HCT116 (cell line): ENCODE results near the gene SERPIND1. TPM values are rescaled to one million over a fixed set of nuclear protein-coding genes. Genes with fewer than 3 reads are reported as not detected.
A peak's percentile ranks its signal among the peaks of the same experiment; 100 is the strongest.

Experiments
- ATAC-seq: fragments of 200-7000 bp; cut with Tn5 transposase; 2 replicates; pipeline ENCODE4 v1.9.1; 2020; ENCODE audit warnings: mild to moderate bottlenecking, moderate library complexity
- BruUV-seq: library from RNA; stranded (reverse); fragments of 400-500 nt; replicated peaks from 2 replicates; lab custom pipeline; 2021; lab: Mats Ljungman, UMichigan
- CTCF ChIA-PET: fragments of 300-600 bp; sonication (Branson Sonifier 250); formaldehyde crosslinking; loops from one replicate; lab custom pipeline; 2021; ENCODE audit warnings: antibody characterized with exemption; lab: Charles Lee
- POLR2A ChIA-PET: fragments of 300-600, 350-600 bp; sonication (Branson Sonifier 250); formaldehyde crosslinking; loops from one replicate; lab custom pipeline; 2021; ENCODE audit warnings: antibody characterized with exemption; lab: Charles Lee
- RAD21 ChIA-PET, 2 experiments: fragments of 300-600 bp; sonication (Branson Sonifier 250); formaldehyde crosslinking; loops; one replicate each; lab custom pipeline; 2023; ENCODE audit warnings: low total read pairs in 2 of 2; ENCODE audit not compliant: uncharacterized antibody in 2 of 2, unreplicated experiment in 2 of 2, low non-redundant PET in 1 of 2; lab: Charles Lee
- DNase-seq: peaks from one replicate; pipeline ENCODE4 v3.0.0-alpha.2; 2010; ENCODE audit warnings: low read depth, low spot score
- H2AFZ ChIP-seq: fragments of 200-600 bp; shearing (Covaris generic), sonication (generic); 2 replicates; pipeline ENCODE4 v1.6.1; 2017; ENCODE audit warnings: low read depth, mixed run types, mixed read lengths, antibody characterized with exemption, low read length; ENCODE audit not compliant: poor library complexity, severe bottlenecking
- H3K27ac ChIP-seq: 2 replicates; pipeline ENCODE4 v1.5.1; 2012; ENCODE audit warnings: low read depth, low read length
- H3K27me3 ChIP-seq: fragments of 200-600 bp; sonication (generic); 2 replicates; pipeline ENCODE4 v1.6.1; 2016; ENCODE audit warnings: mixed run types, low read length, mixed read lengths; ENCODE audit not compliant: insufficient read depth
- H3K36me3 ChIP-seq, 2 experiments: fragments of 200-500 bp in 1 of 2; fragments of 200-600 bp in 1 of 2; sonication (Bioruptor generic) in 1 of 2; sonication (generic) in 1 of 2; 2 replicates each; pipeline versions ENCODE4 v1.5.1 to v1.6.1; 2014 to 2016; ENCODE audit warnings: low read length in 2 of 2, inconsistent platforms in 1 of 2, mixed read lengths in 1 of 2, mixed run types in 1 of 2; ENCODE audit not compliant: insufficient read depth in 2 of 2, control insufficient read depth in 1 of 2
- H3K4me1 ChIP-seq, 2 experiments: fragments of 200-600 bp in 1 of 2; sonication (generic) in 1 of 2; 2 replicates each; pipeline versions ENCODE4 v1.5.1 to v1.6.1; 2012 to 2017; ENCODE audit warnings: low read length in 2 of 2, inconsistent platforms in 1 of 2, mild to moderate bottlenecking in 1 of 2, mixed read lengths in 1 of 2, mixed run types in 1 of 2, moderate library complexity in 1 of 2; ENCODE audit not compliant: insufficient read depth in 2 of 2, control insufficient read depth in 1 of 2
- H3K4me2 ChIP-seq: fragments of 200-600 bp; sonication (generic); 2 replicates; pipeline ENCODE4 v1.6.1; 2017; ENCODE audit warnings: mixed run types, low read length, mixed read lengths
- H3K4me3 ChIP-seq, 2 experiments: fragments of 200-600 bp in 1 of 2; sonication (generic) in 1 of 2; replicated peaks in 1 of 2; 2 replicates each; pipeline ENCODE4 v1.5.1; 2011 to 2016; ENCODE audit warnings: low read length in 2 of 2, control low read depth in 1 of 2, low read depth in 1 of 2, mild to moderate bottlenecking in 1 of 2, mixed read lengths in 1 of 2, mixed run types in 1 of 2
- H3K79me2 ChIP-seq: fragments of 200-600 bp; sonication (generic); 2 replicates; pipeline ENCODE4 v1.6.1; 2017; ENCODE audit warnings: mild to moderate bottlenecking, mixed run types, low read length, moderate library complexity, mixed read lengths; ENCODE audit not compliant: insufficient read depth
- H3K9ac ChIP-seq: fragments of 200-600 bp; sonication (generic); 2 replicates; pipeline ENCODE4 v1.6.1; 2016; ENCODE audit warnings: low read length, mixed read lengths
- H3K9me2 ChIP-seq: fragments of 200-600 bp; sonication (generic), shearing (Covaris generic); 2 replicates; pipeline ENCODE4 v1.6.1; 2017; ENCODE audit warnings: mixed run types, mild to moderate bottlenecking, moderate library complexity; ENCODE audit not compliant: insufficient read depth
- H3K9me3 ChIP-seq, 2 experiments: fragments of 200-500 bp in 1 of 2; fragments of 200-600 bp in 1 of 2; sonication (Bioruptor generic) in 1 of 2; sonication (generic) in 1 of 2; 2 replicates each; pipeline ENCODE4 v1.6.1; 2014 to 2017; ENCODE audit warnings: low read length in 2 of 2, mixed read lengths in 2 of 2, inconsistent platforms in 1 of 2, low read depth in 1 of 2, mild to moderate bottlenecking in 1 of 2, mixed run types in 1 of 2, moderate library complexity in 1 of 2; ENCODE audit not compliant: control insufficient read depth in 1 of 2, insufficient read depth in 1 of 2
- H4K20me1 ChIP-seq: fragments of 200-600 bp; sonication (generic), shearing (Covaris generic); 2 replicates; pipeline ENCODE4 v1.6.1; 2017; ENCODE audit warnings: mixed run types, mild to moderate bottlenecking, moderate library complexity; ENCODE audit not compliant: insufficient read depth
- ATF3 ChIP-seq: IDR thresholded peaks from 2 replicates; pipeline ENCODE4 v1.6.1; 2012
- CEBPB ChIP-seq: IDR thresholded peaks from 2 replicates; pipeline ENCODE4 v1.6.1; 2012; ENCODE audit warnings: low read depth
- EGR1 ChIP-seq: IDR thresholded peaks from 2 replicates; pipeline ENCODE4 v1.6.1; 2012; ENCODE audit warnings: low read depth
- EZH2phosphoT487 ChIP-seq: fragments of 200-600 bp; IDR thresholded peaks from 2 replicates; pipeline ENCODE4 v1.6.1; 2018; ENCODE audit warnings: antibody characterized with exemption, borderline replicate concordance
- FOSL1 ChIP-seq: IDR thresholded peaks from 2 replicates; pipeline ENCODE4 v1.6.1; 2012; ENCODE audit warnings: low read depth
- JUND ChIP-seq: IDR thresholded peaks from 2 replicates; pipeline ENCODE4 v1.6.1; 2012
- POLR2AphosphoS5 ChIP-seq: IDR thresholded peaks from 2 replicates; pipeline ENCODE4 v1.6.1; 2011; ENCODE audit warnings: mild to moderate bottlenecking, low read depth, low read length, moderate library complexity
- SIN3A ChIP-seq: IDR thresholded peaks from 2 replicates; pipeline ENCODE4 v1.6.1; 2012; ENCODE audit warnings: low read depth
- SP1 ChIP-seq: IDR thresholded peaks from 2 replicates; pipeline ENCODE4 v1.6.1; 2012; ENCODE audit warnings: low read depth
- SRF ChIP-seq: IDR thresholded peaks from 2 replicates; pipeline ENCODE4 v1.6.1; 2012; ENCODE audit warnings: low read depth
- ZNF274 ChIP-seq: fragments of 200-500 bp; sonication (Bioruptor generic); IDR thresholded peaks from 2 replicates; pipeline ENCODE4 v1.6.1; 2014; ENCODE audit warnings: mild to moderate bottlenecking, low read depth, low read length, inconsistent platforms
- intact Hi-C: fragments of 100-400 bp; cut with micrococcal nuclease; formaldehyde crosslinking; loops from 2 replicates; pipeline ENCODE4 v1.10.0; 2022
- total RNA-seq: library from RNA; stranded (reverse); gene quantifications from one replicate; pipeline ENCODE4 v1.2.1, GENCODE V29; 2021; ENCODE audit not compliant: unreplicated experiment
- TF ChIP-seq, protein P1 (sequence below), 3 experiments: fragments of 200-600 bp in 1 of 3; sonication (generic) in 1 of 3; IDR thresholded peaks in 2 of 3; conservative IDR thresholded peaks in 1 of 3; 2 replicates each; pipeline ENCODE4 v1.5.1; 2012 to 2017; ENCODE audit warnings: low read depth in 2 of 3, low read length in 2 of 3, antibody characterized with exemption in 1 of 3, borderline replicate concordance in 1 of 3, control low read depth in 1 of 3, mild to moderate bottlenecking in 1 of 3, mixed read lengths in 1 of 3, mixed run types in 1 of 3, moderate library complexity in 1 of 3; ENCODE audit not compliant: insufficient read depth in 1 of 3

The SERPIND1 gene
- total RNA-seq, 1 experiment from 2014 or later: 0.25 TPM

GRCh38 chr22:20771918-20772625, 1.8 kb upstream of the SERPIND1 start:
- TF ChIP-seq, protein P1, sequence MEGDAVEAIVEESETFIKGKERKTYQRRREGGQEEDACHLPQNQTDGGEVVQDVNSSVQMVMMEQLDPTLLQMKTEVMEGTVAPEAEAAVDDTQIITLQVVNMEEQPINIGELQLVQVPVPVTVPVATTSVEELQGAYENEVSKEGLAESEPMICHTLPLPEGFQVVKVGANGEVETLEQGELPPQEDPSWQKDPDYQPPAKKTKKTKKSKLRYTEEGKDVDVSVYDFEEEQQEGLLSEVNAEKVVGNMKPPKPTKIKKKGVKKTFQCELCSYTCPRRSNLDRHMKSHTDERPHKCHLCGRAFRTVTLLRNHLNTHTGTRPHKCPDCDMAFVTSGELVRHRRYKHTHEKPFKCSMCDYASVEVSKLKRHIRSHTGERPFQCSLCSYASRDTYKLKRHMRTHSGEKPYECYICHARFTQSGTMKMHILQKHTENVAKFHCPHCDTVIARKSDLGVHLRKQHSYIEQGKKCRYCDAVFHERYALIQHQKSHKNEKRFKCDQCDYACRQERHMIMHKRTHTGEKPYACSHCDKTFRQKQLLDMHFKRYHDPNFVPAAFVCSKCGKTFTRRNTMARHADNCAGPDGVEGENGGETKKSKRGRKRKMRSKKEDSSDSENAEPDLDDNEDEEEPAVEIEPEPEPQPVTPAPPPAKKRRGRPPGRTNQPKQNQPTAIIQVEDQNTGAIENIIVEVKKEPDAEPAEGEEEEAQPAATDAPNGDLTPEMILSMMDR (IDR thresholded peaks at IDR 0.05 in 2 of 3, conservative IDR thresholded peaks at IDR 0.05 in 1 of 3; ENCODE audit: borderline replicate concordance in 1 of 3, insufficient read depth in 1 of 3, low read depth in 2 of 3, low read length in 2 of 3): peak in 2 of 3 experiments; percentile 34 to 45; a peak in 3 of 6 replicates
- TF ChIP-seq SP1: no peak
- no peak overlapping the region for H3K4me2 ChIP-seq
- no peaks in the 10 kb centered on the region for H3K79me2 ChIP-seq
- H3K4me1 ChIP-seq: no peaks in the 10 kb centered on the region; a peak in 1 of 4 replicates
- H3K9me3 ChIP-seq: no peaks in the 10 kb centered on the region
- no peaks in the 10 kb centered on the region for H3K9me2 ChIP-seq
- H2AFZ ChIP-seq: no peak overlapping the region
- ATAC-seq: peak; percentile 85
- ChIA-PET RAD21 (no interaction called here), CTCF (interaction anchor here (1.2 to 2.1 kb wide), 3 partner anchors 12 to 69 kb away, joined by 3 to 5 read pairs (median 3); no protein-coding TSS in a partner anchor), POLR2A (no interaction called here)
- no peaks in the 10 kb centered on the region for H4K20me1 ChIP-seq
- BruUV-seq: no TSS peak
- H3K9ac ChIP-seq: no peak overlapping the region
- H3K36me3 ChIP-seq: no peaks in the 10 kb centered on the region
- H3K4me3 ChIP-seq: no peak overlapping the region
- DNase-seq: no peak
- intact Hi-C loops: no loop called here
- H3K27me3 ChIP-seq: no peaks in the 10 kb centered on the region
- no peak overlapping the region for H3K27ac ChIP-seq

- no peak for DNase-seq
- H3K27ac ChIP-seq: no peak overlapping the region
- no TSS peak for BruUV-seq
- H3K4me3 ChIP-seq: no peak overlapping the region
- H3K9ac ChIP-seq: no peak overlapping the region
- CTCF ChIA-PET: no interaction called here
- no peaks in the 10 kb centered on the region for H4K20me1 ChIP-seq
- no peak overlapping the region for H3K4me2 ChIP-seq
- POLR2A ChIA-PET: no interaction called here
- H3K36me3 ChIP-seq: no peaks in the 10 kb centered on the region
- H3K79me2 ChIP-seq: no peaks in the 10 kb centered on the region
- no peak for ATAC-seq
- RAD21 ChIA-PET: no interaction called here
- no peaks in the 10 kb centered on the region for H3K9me2 ChIP-seq
- peaks cover 18 to 19% of the 10 kb centered on the region in 2 experiments for H3K4me1 ChIP-seq
- no peaks in the 10 kb centered on the region for H3K27me3 ChIP-seq
- no peaks in the 10 kb centered on the region for H3K9me3 ChIP-seq
- no peak overlapping the region for H2AFZ ChIP-seq
- intact Hi-C loops: no loop called here
- TF ChIP-seq CEBPB (no peak), ZNF274 (no peak), SIN3A (no peak), EGR1 (no peak), SRF (no peak), EZH2phosphoT487 (no peak), POLR2AphosphoS5 (no peak), JUND (no peak), FOSL1 (no peak), ATF3 (no peak)
- TF ChIP-seq, protein P1 (IDR thresholded peaks at IDR 0.05 in 2 of 3, conservative IDR thresholded peaks at IDR 0.05 in 1 of 3; ENCODE audit: borderline replicate concordance in 1 of 3, insufficient read depth in 1 of 3, low read depth in 2 of 3, low read length in 2 of 3): no peak
Measured at GRCh38 chr22:20774882-20775281, 969 bp downstream of the SERPIND1 start.
